GM12872 (cell line): Measurements from ENCODE around the gene SMCO3.

Source experiments
- TF ChIP-seq, protein P1 (sequence below): IDR thresholded peaks from 3 replicates; pipeline ENCODE4 v1.5.1; 2011; ENCODE audit warnings: low read depth, mild to moderate bottlenecking, low read length, moderate library complexity; ENCODE audit not compliant: insufficient read depth

Gene SMCO3

DNA sequence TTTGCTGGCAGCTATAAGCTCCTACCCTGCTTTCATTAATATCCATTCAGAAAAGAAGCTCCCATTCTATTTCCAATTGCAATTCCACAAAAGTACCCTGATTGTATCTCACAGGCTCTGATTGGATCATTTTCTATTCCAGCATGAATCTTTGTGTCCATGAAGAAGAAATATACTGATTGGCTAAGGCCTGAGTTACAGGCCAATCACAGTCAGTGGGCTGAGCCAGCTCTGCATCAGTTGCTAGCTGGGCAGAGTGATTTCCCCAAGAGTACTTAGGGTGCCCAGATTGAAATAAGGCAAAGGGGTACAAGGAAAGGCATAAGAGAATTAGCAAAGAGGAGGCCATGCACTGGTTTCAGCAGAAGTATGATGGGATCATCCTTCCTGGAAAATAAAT is 14.9 kb upstream of the SMCO3 start:
- TF ChIP-seq, protein P1, sequence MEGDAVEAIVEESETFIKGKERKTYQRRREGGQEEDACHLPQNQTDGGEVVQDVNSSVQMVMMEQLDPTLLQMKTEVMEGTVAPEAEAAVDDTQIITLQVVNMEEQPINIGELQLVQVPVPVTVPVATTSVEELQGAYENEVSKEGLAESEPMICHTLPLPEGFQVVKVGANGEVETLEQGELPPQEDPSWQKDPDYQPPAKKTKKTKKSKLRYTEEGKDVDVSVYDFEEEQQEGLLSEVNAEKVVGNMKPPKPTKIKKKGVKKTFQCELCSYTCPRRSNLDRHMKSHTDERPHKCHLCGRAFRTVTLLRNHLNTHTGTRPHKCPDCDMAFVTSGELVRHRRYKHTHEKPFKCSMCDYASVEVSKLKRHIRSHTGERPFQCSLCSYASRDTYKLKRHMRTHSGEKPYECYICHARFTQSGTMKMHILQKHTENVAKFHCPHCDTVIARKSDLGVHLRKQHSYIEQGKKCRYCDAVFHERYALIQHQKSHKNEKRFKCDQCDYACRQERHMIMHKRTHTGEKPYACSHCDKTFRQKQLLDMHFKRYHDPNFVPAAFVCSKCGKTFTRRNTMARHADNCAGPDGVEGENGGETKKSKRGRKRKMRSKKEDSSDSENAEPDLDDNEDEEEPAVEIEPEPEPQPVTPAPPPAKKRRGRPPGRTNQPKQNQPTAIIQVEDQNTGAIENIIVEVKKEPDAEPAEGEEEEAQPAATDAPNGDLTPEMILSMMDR = no peak

DNA sequence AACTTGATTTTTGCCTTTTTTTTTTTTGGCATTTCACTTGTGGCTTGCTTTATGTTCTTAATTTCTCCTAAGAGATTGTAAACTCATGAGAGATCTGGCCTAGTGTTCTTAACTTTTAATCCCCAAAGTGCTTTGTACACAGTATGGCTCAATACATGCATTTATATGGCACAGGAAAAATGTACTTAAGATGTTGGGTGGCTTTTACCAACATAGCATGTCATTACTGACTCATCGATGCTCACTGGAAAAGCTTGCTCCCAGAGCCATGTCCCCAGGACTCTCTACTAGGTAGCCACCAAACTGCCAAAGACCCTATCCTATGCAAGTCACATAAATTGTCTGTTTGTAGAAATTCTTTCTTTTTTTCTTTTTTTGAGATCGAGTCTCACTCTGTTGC is 13.1 kb upstream of the SMCO3 start:
- TF ChIP-seq, protein P1 = no peak

DNA sequence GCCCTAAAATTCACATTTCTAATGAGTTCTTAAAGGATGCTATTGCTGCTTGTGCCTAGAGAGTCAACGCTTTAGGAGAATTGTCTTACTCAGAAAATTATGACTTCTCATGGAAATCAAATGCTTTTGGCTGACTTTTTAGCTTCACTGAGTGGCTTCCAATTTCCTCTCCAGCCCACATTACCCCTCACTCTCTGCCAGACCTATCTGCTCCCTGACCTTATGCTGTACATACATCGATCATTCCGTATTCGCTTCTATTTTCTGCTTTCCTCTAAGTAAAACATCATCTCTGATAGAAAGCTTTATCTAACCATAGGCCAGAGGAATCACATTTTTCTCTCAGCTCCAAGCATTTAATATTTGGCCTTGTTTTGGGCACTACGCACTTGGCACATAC is 12.5 kb upstream of the SMCO3 start:
- TF ChIP-seq, protein P1 = no peak

DNA sequence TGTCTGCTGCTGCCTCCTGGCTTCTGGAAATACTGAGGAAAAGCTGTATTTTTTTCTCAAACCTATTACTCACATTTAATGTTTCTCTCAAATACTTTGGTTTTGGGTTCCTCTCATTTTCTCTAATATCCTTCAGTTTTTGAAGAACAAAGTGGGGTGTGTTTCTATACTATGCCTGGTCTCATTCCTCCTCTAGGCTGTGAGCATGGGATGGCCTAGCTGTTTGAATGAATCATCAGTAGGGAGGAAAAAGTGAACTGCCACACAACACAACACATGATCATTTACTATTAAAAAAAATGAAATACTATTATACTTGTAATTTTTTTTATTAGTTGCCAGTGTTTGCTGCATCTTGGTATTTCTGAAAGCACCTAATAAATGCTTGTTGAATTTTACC is 11.3 kb upstream of the SMCO3 start:
- TF ChIP-seq, protein P1 = no peak

DNA sequence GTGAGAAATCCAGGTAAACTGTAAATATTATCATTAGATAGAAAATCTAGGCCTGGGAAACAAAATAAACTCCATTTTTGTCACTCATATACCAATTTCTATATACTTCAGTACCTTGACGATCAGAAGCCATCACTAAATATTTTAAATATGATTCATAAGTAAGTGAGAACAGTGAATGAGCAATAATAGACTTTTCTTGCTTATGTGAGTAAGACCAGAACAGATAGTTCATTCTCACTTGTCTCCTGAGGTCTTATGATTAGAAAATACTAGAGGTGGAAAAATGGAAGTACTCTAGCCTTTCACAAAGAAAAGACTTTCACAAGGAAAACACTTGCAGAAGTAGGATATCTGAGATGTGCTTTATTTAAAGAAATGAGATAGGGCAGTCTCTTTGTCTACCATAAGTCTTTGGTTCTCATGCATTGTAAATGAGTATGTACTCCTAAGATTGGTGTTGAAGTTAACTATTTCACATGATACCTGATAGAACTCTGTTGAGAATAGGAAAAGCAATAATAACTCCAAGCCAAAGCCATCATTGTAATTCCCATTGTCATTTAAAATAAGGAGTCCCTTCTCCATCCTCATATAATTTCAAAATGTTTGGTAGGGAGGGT is 10.1 kb upstream of the SMCO3 start:
- TF ChIP-seq, protein P1 = no peak

DNA sequence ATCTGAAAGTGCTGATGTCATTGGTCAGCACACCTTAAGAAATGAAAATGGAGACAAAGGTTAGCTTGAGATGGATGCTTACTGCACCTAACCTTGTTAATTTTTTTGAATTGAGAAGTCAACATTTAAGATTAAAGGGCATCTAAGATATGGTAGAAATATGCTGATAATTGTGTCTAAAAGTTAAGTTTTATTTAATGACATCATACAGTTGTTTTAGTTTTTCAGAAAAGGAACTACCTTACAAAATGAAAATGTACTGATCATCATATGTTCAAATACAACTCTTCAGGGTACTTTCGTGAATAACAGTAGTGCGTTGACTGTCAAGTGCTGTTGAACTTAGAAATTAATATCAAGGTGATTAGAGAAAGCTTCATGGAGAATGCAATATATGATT is 2.5 kb downstream of the SMCO3 start:
- TF ChIP-seq, protein P1 = no peak

DNA sequence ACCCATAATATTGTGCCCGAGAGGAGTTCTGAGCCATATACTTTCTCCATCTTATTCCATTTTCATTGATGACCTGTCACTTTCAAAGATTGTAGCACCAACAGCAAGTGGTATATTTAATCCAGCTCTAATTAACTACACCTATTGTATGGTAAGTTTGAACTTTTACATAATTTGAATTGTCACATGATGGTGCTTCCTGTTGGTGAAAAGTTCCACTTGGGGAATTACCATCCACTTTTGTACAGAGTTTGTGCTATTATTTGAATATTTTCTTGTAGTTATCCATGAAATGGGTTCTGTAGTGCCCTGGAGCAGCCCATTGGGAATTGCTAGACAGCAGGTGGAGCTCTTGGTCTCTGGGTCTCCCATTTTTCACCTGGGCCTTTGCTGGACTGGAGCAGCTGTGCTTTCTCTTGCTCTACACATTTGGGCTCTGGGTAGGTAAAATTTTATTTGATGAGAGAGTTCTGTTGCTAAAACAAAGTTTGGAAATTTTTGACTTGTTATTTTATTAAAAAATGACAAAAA is 3.0 kb downstream of the SMCO3 start:
- TF ChIP-seq, protein P1 = peak; percentile 22; the same call in 1 of the 3 replicates
